Mesenchymal stem cell (in vitro differentiated cells and primary cell): ENCODE measurements around the gene GMPPA.

Experiments
- DNase-seq: peaks from one replicate; pipeline ENCODE4 v3.0.0-alpha.2; 2013
- H2AFZ ChIP-seq: one replicate; pipeline ENCODE4 v1.6.1; 2013; ENCODE audit warnings: low read depth, mild to moderate bottlenecking, control low read depth, inconsistent platforms, low read length, moderate library complexity
- H2AK5ac ChIP-seq: 2 replicates; pipeline ENCODE4 v1.6.1; 2013; ENCODE audit warnings: low read length, moderate library complexity, mild to moderate bottlenecking, inconsistent platforms; ENCODE audit not compliant: severe bottlenecking
- H2BK120ac ChIP-seq: one replicate; pipeline ENCODE4 v1.6.1; 2013; ENCODE audit warnings: low read depth, mild to moderate bottlenecking, inconsistent platforms, low read length, moderate library complexity
- H2BK12ac ChIP-seq, 2 experiments: one replicate each; pipeline ENCODE4 v1.6.1; 2013; ENCODE audit warnings: inconsistent platforms in 2 of 2, low read length in 2 of 2, mild to moderate bottlenecking in 2 of 2, moderate library complexity in 2 of 2, control low read depth in 1 of 2
- H2BK15ac ChIP-seq: one replicate; pipeline ENCODE4 v1.6.1; 2013; ENCODE audit warnings: mild to moderate bottlenecking, low read depth, inconsistent platforms; ENCODE audit not compliant: poor library complexity, severe bottlenecking
- H2BK5ac ChIP-seq: 2 replicates; pipeline ENCODE4 v1.6.1; 2013; ENCODE audit warnings: low read depth, mild to moderate bottlenecking, low read length, control low read depth, inconsistent platforms; ENCODE audit not compliant: poor library complexity, severe bottlenecking
- H3K14ac ChIP-seq, 2 experiments: one replicate each; pipeline ENCODE4 v1.6.1; 2013; ENCODE audit warnings: inconsistent platforms in 2 of 2, low read length in 2 of 2, control low read depth in 1 of 2, mild to moderate bottlenecking in 1 of 2, moderate library complexity in 1 of 2
- H3K18ac ChIP-seq, 2 experiments: one replicate each; pipeline ENCODE4 v1.6.1; 2013; ENCODE audit warnings: inconsistent platforms in 2 of 2, low read length in 2 of 2, control low read depth in 1 of 2, low read depth in 1 of 2, mild to moderate bottlenecking in 1 of 2
- H3K23ac ChIP-seq, 2 experiments: one replicate each; pipeline ENCODE4 v1.6.1; 2013; ENCODE audit warnings: inconsistent platforms in 2 of 2, low read length in 2 of 2, mild to moderate bottlenecking in 2 of 2, moderate library complexity in 2 of 2, control low read depth in 1 of 2
- H3K27ac ChIP-seq: 2 replicates; pipeline ENCODE4 v1.5.1; 2013; ENCODE audit warnings: mild to moderate bottlenecking, moderate library complexity, low read length, control low read depth, inconsistent platforms; ENCODE audit not compliant: poor library complexity, severe bottlenecking
- H3K27me3 ChIP-seq, 2 experiments: 2 replicates each; pipeline versions ENCODE4 v1.6.1 to v1.7.0; 2013; ENCODE audit warnings: low read length in 2 of 2, mild to moderate bottlenecking in 2 of 2, moderate library complexity in 2 of 2, control low read depth in 1 of 2, inconsistent platforms in 1 of 2; ENCODE audit not compliant: control insufficient read depth in 1 of 2, insufficient read depth in 1 of 2
- H3K36me3 ChIP-seq, 2 experiments: 2 replicates each; pipeline versions ENCODE4 v1.6.1 to v1.7.0; 2013; ENCODE audit warnings: low read length in 2 of 2, control low read depth in 1 of 2, inconsistent platforms in 1 of 2, low read depth in 1 of 2, mild to moderate bottlenecking in 1 of 2; ENCODE audit not compliant: insufficient read depth in 2 of 2, control insufficient read depth in 1 of 2
- H3K4ac ChIP-seq, 2 experiments: one replicate each; pipeline ENCODE4 v1.6.1; 2013; ENCODE audit warnings: inconsistent platforms in 2 of 2, low read length in 2 of 2, mild to moderate bottlenecking in 2 of 2, moderate library complexity in 2 of 2, control low read depth in 1 of 2, low read depth in 1 of 2
- H3K4me1 ChIP-seq: 2 replicates; pipeline ENCODE4 v1.6.1; 2013; ENCODE audit warnings: low read depth, low read length, control low read depth; ENCODE audit not compliant: control insufficient read depth, insufficient read depth
- H3K4me2 ChIP-seq: 2 replicates; pipeline ENCODE4 v1.6.1; 2013; ENCODE audit warnings: low read length, mild to moderate bottlenecking, inconsistent platforms; ENCODE audit not compliant: poor library complexity, severe bottlenecking
- H3K4me3 ChIP-seq, 2 experiments: 2 replicates each; pipeline versions ENCODE4 v1.5.1 to v1.7.0; 2013; ENCODE audit warnings: low read length in 2 of 2, mild to moderate bottlenecking in 2 of 2, control low read depth in 1 of 2, low read depth in 1 of 2; ENCODE audit not compliant: insufficient read depth in 1 of 2
- H3K79me1 ChIP-seq: replicated peaks from 2 replicates; pipeline ENCODE4 v1.6.1; 2013; ENCODE audit warnings: mild to moderate bottlenecking, control low read depth, low read length, inconsistent platforms; ENCODE audit not compliant: poor library complexity, severe bottlenecking
- H3K9ac ChIP-seq: 2 replicates; pipeline ENCODE4 v1.7.0; 2013; ENCODE audit warnings: mild to moderate bottlenecking, low read length, moderate library complexity
- H3K9me3 ChIP-seq: 2 replicates; pipeline ENCODE4 v1.7.0; 2013; ENCODE audit warnings: mild to moderate bottlenecking, low read length; ENCODE audit not compliant: control insufficient read depth
- H4K8ac ChIP-seq: one replicate; pipeline ENCODE4 v1.6.1; 2013; ENCODE audit warnings: inconsistent platforms, mild to moderate bottlenecking, low read length, moderate library complexity
- H4K91ac ChIP-seq: one replicate; pipeline ENCODE4 v1.6.1; 2013; ENCODE audit warnings: mild to moderate bottlenecking, low read length, inconsistent platforms
- WGBS: methylation state at CpG from one replicate; pipeline ENCODE4 v1.1.7; 2013; ENCODE audit warnings: mixed read lengths; 5-methylcytosine and 5-hydroxymethylcytosine counted together

The GMPPA gene

DNA sequence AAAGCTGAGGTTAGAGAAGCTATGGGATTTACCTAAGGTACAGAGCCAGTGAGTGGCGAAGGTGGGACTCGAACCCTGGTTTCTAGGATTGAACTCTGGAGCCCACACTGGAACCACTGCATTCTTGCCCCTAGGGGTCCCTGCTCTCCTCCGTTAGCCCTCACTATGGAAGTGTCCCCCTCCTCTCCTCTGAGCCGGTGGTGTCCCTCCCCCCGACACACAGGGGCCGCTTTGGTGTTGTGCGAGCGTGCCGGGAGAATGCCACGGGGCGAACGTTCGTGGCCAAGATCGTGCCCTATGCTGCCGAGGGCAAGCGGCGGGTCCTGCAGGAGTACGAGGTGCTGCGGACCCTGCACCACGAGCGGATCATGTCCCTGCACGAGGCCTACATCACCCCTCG lies 8.5 kb upstream of the GMPPA start:
- no peak overlapping the region for H3K14ac ChIP-seq
- peaks cover 51 to 70% of the 10 kb centered on the region in 2 experiments for H3K36me3 ChIP-seq
- no peak overlapping the region for H3K23ac ChIP-seq
- H3K4me2 ChIP-seq: no peak overlapping the region
- no peak overlapping the region for H2AK5ac ChIP-seq
- peaks cover 13% of the 10 kb centered on the region for H3K4me1 ChIP-seq
- H3K27ac ChIP-seq: no peak overlapping the region
- no peak overlapping the region for H2AFZ ChIP-seq
- H3K18ac ChIP-seq: no peak overlapping the region
- H4K91ac ChIP-seq: no peak overlapping the region
- no peak overlapping the region for H4K8ac ChIP-seq
- no peak overlapping the region for H2BK120ac ChIP-seq
- H3K4ac ChIP-seq: no peak overlapping the region
- H3K9me3 ChIP-seq: no peaks in the 10 kb centered on the region
- H2BK15ac ChIP-seq: no peak overlapping the region
- no peak for DNase-seq
- H2BK5ac ChIP-seq: no peak overlapping the region
- no peak overlapping the region for H2BK12ac ChIP-seq
- no peaks in the 10 kb centered on the region for H3K79me1 ChIP-seq
- peaks cover 0 to 29% of the 10 kb centered on the region in 2 experiments for H3K27me3 ChIP-seq
- H3K4me3 ChIP-seq: no peak overlapping the region
- WGBS: 90% methylated on average over 23 of the region's 23 CpGs
- H3K9ac ChIP-seq: no peak overlapping the region

DNA sequence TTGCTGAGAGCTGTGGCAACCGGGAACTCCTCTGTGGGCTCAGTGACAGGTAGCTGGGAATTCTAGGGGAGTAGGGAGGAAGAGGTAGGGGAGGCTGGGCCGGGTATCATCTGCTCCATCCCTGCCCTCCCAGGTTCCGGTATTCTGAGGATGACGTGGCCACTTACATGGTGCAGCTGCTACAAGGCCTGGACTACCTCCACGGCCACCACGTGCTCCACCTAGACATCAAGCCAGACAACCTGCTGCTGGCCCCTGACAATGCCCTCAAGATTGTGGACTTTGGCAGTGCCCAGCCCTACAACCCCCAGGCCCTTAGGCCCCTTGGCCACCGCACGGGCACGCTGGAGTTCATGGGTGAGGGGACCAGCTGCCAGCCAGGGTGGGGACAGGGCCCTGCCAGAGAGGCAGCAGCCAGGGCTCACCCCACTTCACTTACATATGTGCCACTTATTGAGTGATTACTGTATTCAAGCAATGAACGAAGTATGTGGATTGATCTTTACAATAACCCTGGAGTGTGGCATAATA lies 8.0 kb upstream of the GMPPA start:
- no peak overlapping the region for H3K27ac ChIP-seq
- H3K4me3 ChIP-seq: no peak overlapping the region
- no peak overlapping the region for H3K4me2 ChIP-seq
- no peak overlapping the region for H2AFZ ChIP-seq
- H3K9ac ChIP-seq: no peak overlapping the region
- no peak overlapping the region for H3K23ac ChIP-seq
- H3K18ac ChIP-seq: no peak overlapping the region
- H2BK12ac ChIP-seq: no peak overlapping the region
- no peak overlapping the region for H4K91ac ChIP-seq
- DNase-seq: no peak
- H2BK5ac ChIP-seq: no peak overlapping the region
- H3K4me1 ChIP-seq: peaks cover 12% of the 10 kb centered on the region
- no peaks in the 10 kb centered on the region for H3K79me1 ChIP-seq
- H3K9me3 ChIP-seq: no peaks in the 10 kb centered on the region
- no peak overlapping the region for H3K14ac ChIP-seq
- no peak overlapping the region for H3K4ac ChIP-seq
- peaks cover 51 to 65% of the 10 kb centered on the region in 2 experiments for H3K36me3 ChIP-seq
- H2BK15ac ChIP-seq: no peak overlapping the region
- 92% methylated on average over 10 of the region's 10 CpGs for WGBS
- no peak overlapping the region for H2BK120ac ChIP-seq
- H2AK5ac ChIP-seq: no peak overlapping the region
- peaks cover 0 to 29% of the 10 kb centered on the region in 2 experiments for H3K27me3 ChIP-seq
- no peak overlapping the region for H4K8ac ChIP-seq

DNA sequence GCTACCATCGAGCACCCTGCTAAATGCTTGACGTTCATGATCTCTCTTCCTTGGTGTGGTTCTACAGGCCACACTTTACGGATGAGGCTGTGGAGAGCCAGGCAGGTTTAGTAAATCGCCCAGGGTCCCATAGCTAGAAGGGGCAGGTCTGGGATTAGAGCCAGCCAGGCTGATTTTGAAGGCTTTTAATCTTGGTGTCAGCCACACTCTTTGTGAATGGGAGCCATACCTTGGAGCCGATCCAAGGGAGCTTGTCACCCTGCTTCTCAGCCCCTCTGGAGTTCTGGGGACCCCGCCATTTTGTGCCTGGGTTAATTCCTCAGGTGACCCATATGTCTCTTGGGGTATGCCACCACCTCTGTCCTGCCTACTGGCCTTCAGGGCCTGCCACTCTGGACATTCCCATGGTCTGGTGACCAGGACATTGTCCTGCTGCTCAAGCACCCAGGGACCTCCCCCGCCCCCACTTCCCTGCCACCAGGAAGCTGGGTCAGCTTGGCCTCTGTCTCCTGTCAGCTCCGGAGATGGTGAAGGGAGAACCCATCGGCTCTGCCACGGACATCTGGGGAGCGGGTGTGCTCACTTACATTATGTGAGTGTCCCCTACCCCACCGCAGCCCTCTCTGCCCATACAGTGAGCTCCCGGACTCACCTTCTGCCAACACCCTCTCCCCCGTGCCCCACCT lies 7.3 kb upstream of the GMPPA start:
- no peak overlapping the region for H3K14ac ChIP-seq
- no peaks in the 10 kb centered on the region for H3K9me3 ChIP-seq
- H2BK120ac ChIP-seq: no peak overlapping the region
- H3K4me1 ChIP-seq: peaks cover 10% of the 10 kb centered on the region
- no peak overlapping the region for H2BK15ac ChIP-seq
- no peak overlapping the region for H3K4ac ChIP-seq
- no peak overlapping the region for H2AK5ac ChIP-seq
- H3K9ac ChIP-seq: no peak overlapping the region
- DNase-seq: no peak
- H3K4me3 ChIP-seq: no peak overlapping the region
- H2AFZ ChIP-seq: no peak overlapping the region
- no peaks in the 10 kb centered on the region for H3K79me1 ChIP-seq
- WGBS: 86% methylated on average over 14 of the region's 14 CpGs
- no peak overlapping the region for H3K23ac ChIP-seq
- H2BK5ac ChIP-seq: no peak overlapping the region
- H2BK12ac ChIP-seq: no peak overlapping the region
- no peak overlapping the region for H3K18ac ChIP-seq
- H4K91ac ChIP-seq: no peak overlapping the region
- peaks cover 51 to 60% of the 10 kb centered on the region in 2 experiments for H3K36me3 ChIP-seq
- H4K8ac ChIP-seq: no peak overlapping the region
- no peak overlapping the region for H3K4me2 ChIP-seq
- no peak overlapping the region for H3K27ac ChIP-seq
- peaks cover 0 to 33% of the 10 kb centered on the region in 2 experiments for H3K27me3 ChIP-seq

DNA sequence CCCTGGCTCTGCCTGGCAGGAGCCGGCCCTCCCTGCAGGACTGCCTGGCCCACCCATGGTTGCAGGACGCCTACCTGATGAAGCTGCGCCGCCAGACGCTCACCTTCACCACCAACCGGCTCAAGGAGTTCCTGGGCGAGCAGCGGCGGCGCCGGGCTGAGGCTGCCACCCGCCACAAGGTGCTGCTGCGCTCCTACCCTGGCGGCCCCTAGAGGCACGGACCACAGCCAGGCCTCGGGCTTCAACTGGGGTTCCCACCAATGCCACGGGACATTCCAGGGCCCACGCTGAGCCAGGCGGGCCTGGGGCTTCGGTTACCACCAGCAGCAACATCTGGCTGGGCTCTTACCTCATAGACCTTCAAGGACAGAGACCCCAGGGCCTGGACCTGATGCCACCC lies 6.1 kb upstream of the GMPPA start:
- no peaks in the 10 kb centered on the region for H3K79me1 ChIP-seq
- no peak overlapping the region for H4K91ac ChIP-seq
- no peak overlapping the region for H2BK12ac ChIP-seq
- peaks cover 13% of the 10 kb centered on the region for H3K4me1 ChIP-seq
- H3K23ac ChIP-seq: no peak overlapping the region
- H3K4ac ChIP-seq: no peak overlapping the region
- no peak overlapping the region for H3K4me2 ChIP-seq
- no peak overlapping the region for H2BK120ac ChIP-seq
- peaks cover 53 to 54% of the 10 kb centered on the region in 2 experiments for H3K36me3 ChIP-seq
- no peak overlapping the region for H2BK5ac ChIP-seq
- no peak overlapping the region for H3K27ac ChIP-seq
- no peaks in the 10 kb centered on the region for H3K9me3 ChIP-seq
- H2BK15ac ChIP-seq: no peak overlapping the region
- H3K4me3 ChIP-seq: no peak overlapping the region
- peak overlapping the region; percentile 15 for H2AK5ac ChIP-seq
- H3K9ac ChIP-seq: no peak overlapping the region
- no peak overlapping the region for H4K8ac ChIP-seq
- 38% methylated on average over 19 of the region's 20 CpGs for WGBS
- H3K27me3 ChIP-seq: peaks cover 0 to 44% of the 10 kb centered on the region in 2 experiments
- H3K14ac ChIP-seq: no peak overlapping the region
- H2AFZ ChIP-seq: no peak overlapping the region
- no peak for DNase-seq
- H3K18ac ChIP-seq: no peak overlapping the region
